ENCODE results near the gene SLC25A4. TPM values are rescaled to one million over a fixed set of nuclear protein-coding genes. Genes with fewer than 3 reads are reported as not detected.

The SLC25A4 gene
- polyA plus RNA-seq, 1 donor (not counting 4 experiments of a cell fraction or from before 2014, with no cell fraction given): 13.2 TPM

- Histone ChIP-seq H4K20me1 (ENCODE audit: control insufficient read depth, extremely low read depth, insufficient read depth, low read length) (no peaks in the 10 kb centered on the region), H3K79me2 (ENCODE audit: control insufficient read depth, insufficient read depth, low read length) (no peaks in the 10 kb centered on the region), H3K9me3 (ENCODE audit: control insufficient read depth, low read depth, low read length) (no peaks in the 10 kb centered on the region), H3K9me1 (ENCODE audit: control insufficient read depth, extremely low read depth, insufficient read depth, low read length) (no peaks in the 10 kb centered on the region), H3K4me3 (ENCODE audit: control insufficient read depth in 2 of 3, extremely low read depth in 1 of 3, insufficient read depth in 2 of 3, low read depth in 1 of 3, low read length in 3 of 3) (no peak overlapping the region), H2AFZ (ENCODE audit: control insufficient read depth, low read length) (no peak overlapping the region), H3K27ac (ENCODE audit: control insufficient read depth, insufficient read depth, low read length) (no peak overlapping the region), H3K4me1 (ENCODE audit: control insufficient read depth, extremely low read depth, insufficient read depth, low read length) (peaks cover 7% of the 10 kb centered on the region), H3K27me3 (ENCODE audit: control insufficient read depth, extremely low read depth, insufficient read depth, low read length) (no peaks in the 10 kb centered on the region), H3K4me2 (ENCODE audit: control insufficient read depth, extremely low read depth, insufficient read depth, low read depth, low read length) (no peak overlapping the region), H3K9ac (ENCODE audit: control insufficient read depth, extremely low read depth, insufficient read depth, low read length) (no peak overlapping the region), H3K36me3 (ENCODE audit: control insufficient read depth in 2 of 2, extremely low read depth in 1 of 2, insufficient read depth in 2 of 2, low read length in 2 of 2) (no peaks in the 10 kb centered on the region)
- dilution Hi-C loops (cut with MboI; ENCODE audit: extremely low pct_ligation_motif_present, low sequenced_read_pairs): no loop called here
- no peak for TF ChIP-seq CTCF (optimal IDR thresholded peaks at IDR 0.05 in 1 of 3, IDR thresholded peaks at IDR 0.05 in 1 of 3, conservative IDR thresholded peaks at IDR 0.05 in 1 of 3; ENCODE audit: extremely low read depth in 1 of 3, insufficient read depth in 2 of 3, low read length in 3 of 3)
- TF ChIP-seq EZH2 (IDR thresholded peaks at IDR 0.05; ENCODE audit: low read length): no peak
- peak; percentile 94 for FAIRE-seq
- peak; percentile 73 for DNase-seq (ENCODE audit: low read depth, low spot score)
Observed at GRCh38 chr4:185112104-185112503, 31.0 kb upstream of the SLC25A4 start.

- no peak for TF ChIP-seq EZH2 (IDR thresholded peaks at IDR 0.05; ENCODE audit: low read length)
- TF ChIP-seq CTCF (optimal IDR thresholded peaks at IDR 0.05 in 1 of 3, IDR thresholded peaks at IDR 0.05 in 1 of 3, conservative IDR thresholded peaks at IDR 0.05 in 1 of 3; ENCODE audit: extremely low read depth in 1 of 3, insufficient read depth in 2 of 3, low read length in 3 of 3): no peak
- Histone ChIP-seq H3K9ac (ENCODE audit: control insufficient read depth, extremely low read depth, insufficient read depth, low read length) (no peak overlapping the region), H3K4me1 (ENCODE audit: control insufficient read depth, extremely low read depth, insufficient read depth, low read length) (peaks cover 7% of the 10 kb centered on the region), H4K20me1 (ENCODE audit: control insufficient read depth, extremely low read depth, insufficient read depth, low read length) (no peaks in the 10 kb centered on the region), H3K79me2 (ENCODE audit: control insufficient read depth, insufficient read depth, low read length) (no peaks in the 10 kb centered on the region), H3K36me3 (ENCODE audit: control insufficient read depth in 2 of 2, extremely low read depth in 1 of 2, insufficient read depth in 2 of 2, low read length in 2 of 2) (no peaks in the 10 kb centered on the region), H3K4me2 (ENCODE audit: control insufficient read depth, extremely low read depth, insufficient read depth, low read depth, low read length) (no peak overlapping the region), H3K9me3 (ENCODE audit: control insufficient read depth, low read depth, low read length) (no peaks in the 10 kb centered on the region), H3K27me3 (ENCODE audit: control insufficient read depth, extremely low read depth, insufficient read depth, low read length) (no peaks in the 10 kb centered on the region), H3K4me3 (ENCODE audit: control insufficient read depth in 2 of 3, extremely low read depth in 1 of 3, insufficient read depth in 2 of 3, low read depth in 1 of 3, low read length in 3 of 3) (no peak overlapping the region), H3K9me1 (ENCODE audit: control insufficient read depth, extremely low read depth, insufficient read depth, low read length) (no peaks in the 10 kb centered on the region), H3K27ac (ENCODE audit: control insufficient read depth, insufficient read depth, low read length) (no peak overlapping the region), H2AFZ (ENCODE audit: control insufficient read depth, low read length) (no peak overlapping the region)
- DNase-seq (ENCODE audit: low read depth, low spot score): no peak
- no peak for FAIRE-seq
- dilution Hi-C loops (cut with MboI; ENCODE audit: extremely low pct_ligation_motif_present, low sequenced_read_pairs): no loop called here
Observed at GRCh38 chr4:185113340-185113739, 29.7 kb upstream of the SLC25A4 start.

Data from keratinocyte (primary cell).